PC-3 (cell line): ENCODE data around the gene NAPEPLD. TPM values are rescaled to one million over a fixed set of nuclear protein-coding genes. Genes with fewer than 3 reads are reported as not detected.

Experiments
- ATAC-seq: fragments of 200-7000 bp; cut with Tn5 transposase; 2 replicates; pipeline ENCODE4 v1.9.1; 2020; ENCODE audit warnings: mild to moderate bottlenecking, moderate library complexity
- BruUV-seq: library from RNA; stranded (reverse); fragments of 400-500 nt; replicated peaks from 2 replicates; lab custom pipeline; 2021; lab: Mats Ljungman, UMichigan
- CTCF ChIA-PET: fragments of 300-600 bp; sonication (Branson Sonifier 250); formaldehyde crosslinking; loops from one replicate; lab custom pipeline; 2022; ENCODE audit warnings: antibody characterized with exemption; lab: Charles Lee
- POLR2A ChIA-PET: fragments of 300-600 bp; sonication (Branson Sonifier 250); formaldehyde crosslinking; loops from one replicate; lab custom pipeline; 2022; ENCODE audit warnings: antibody characterized with exemption; ENCODE audit not compliant: unreplicated experiment; lab: Charles Lee
- DNase-seq: peaks from one replicate; pipeline ENCODE4 v3.0.0-alpha.2; 2015
- H2AFZ ChIP-seq: fragments of 300-600 bp; sonication (generic); 2 replicates; pipeline ENCODE4 v1.6.0; 2016; ENCODE audit warnings: antibody characterized with exemption, low read length
- H3F3A ChIP-seq: fragments of 300-600 bp; sonication (generic); one replicate; pipeline ENCODE4 v1.6.0; 2017; ENCODE audit warnings: antibody characterized with exemption, low read length, control low read depth, mild to moderate bottlenecking; ENCODE audit not compliant: unreplicated experiment
- H3K27ac ChIP-seq: fragments of 300-600 bp; sonication (generic); 2 replicates; pipeline ENCODE4 v1.5.1; 2016; ENCODE audit warnings: mild to moderate bottlenecking, low read length
- H3K27me3 ChIP-seq: fragments of 300-600 bp; sonication (generic); 2 replicates; pipeline ENCODE4 v1.6.1; 2016; ENCODE audit warnings: low read length, mixed read lengths
- H3K36me3 ChIP-seq: fragments of 300-600 bp; sonication (generic); 2 replicates; pipeline ENCODE4 v1.6.1; 2016; ENCODE audit warnings: low read depth, mixed run types, low read length, mixed read lengths
- H3K4me1 ChIP-seq: fragments of 300-600 bp; sonication (generic); 2 replicates; pipeline ENCODE4 v1.5.1; 2016; ENCODE audit warnings: low read length; ENCODE audit not compliant: insufficient read depth
- H3K4me2 ChIP-seq: fragments of 300-600 bp; sonication (generic); 2 replicates; pipeline ENCODE4 v1.6.0; 2016; ENCODE audit warnings: low read length
- H3K4me3 ChIP-seq: fragments of 300-600 bp; sonication (generic); 2 replicates; pipeline ENCODE4 v1.5.1; 2016; ENCODE audit warnings: mild to moderate bottlenecking, low read length, mixed read lengths
- H3K79me2 ChIP-seq: fragments of 300-600 bp; sonication (generic); 2 replicates; pipeline ENCODE4 v1.6.1; 2017; ENCODE audit warnings: low read length, mixed read lengths
- H3K9ac ChIP-seq: fragments of 300-600 bp; sonication (generic); 2 replicates; pipeline ENCODE4 v1.6.0; 2016; ENCODE audit warnings: mild to moderate bottlenecking, low read length
- H3K9me2 ChIP-seq: fragments of 300-600 bp; sonication (generic); replicated peaks from 2 replicates; pipeline ENCODE4 v1.6.1; 2016; ENCODE audit warnings: mixed run types, low read length, mixed read lengths
- H3K9me3 ChIP-seq: fragments of 300-600 bp; sonication (generic); 2 replicates; pipeline ENCODE4 v1.6.1; 2016; ENCODE audit warnings: low read length, mixed read lengths
- H4K20me1 ChIP-seq: fragments of 300-600 bp; sonication (generic); 2 replicates; pipeline ENCODE4 v1.6.1; 2016; ENCODE audit warnings: low read length, mixed read lengths
- CTCF ChIP-seq: fragments of 300-600 bp; sonication (generic); conservative IDR thresholded peaks from 2 replicates; pipeline ENCODE4 v1.5.1; 2017; ENCODE audit warnings: antibody characterized with exemption, low read depth, mild to moderate bottlenecking, low read length
- EZH2 ChIP-seq: fragments of 300-600 bp; sonication (generic); IDR thresholded peaks from one replicate; pipeline ENCODE4 v1.6.1; 2017; ENCODE audit warnings: antibody characterized with exemption, mild to moderate bottlenecking, low read length; ENCODE audit not compliant: unreplicated experiment
- EZH2phosphoT487 ChIP-seq: fragments of 300-600 bp; sonication (generic); IDR thresholded peaks from 2 replicates; pipeline ENCODE4 v1.6.1; 2018; ENCODE audit warnings: mild to moderate bottlenecking, antibody characterized with exemption, low read length, borderline replicate concordance
- intact Hi-C: fragments of 100-400 bp; cut with micrococcal nuclease; formaldehyde crosslinking; loops from 2 replicates; pipeline ENCODE4 v1.9.0; 2023
- total RNA-seq: library from RNA; depleted of rRNA; stranded (reverse); fragments of >200 nt; gene quantifications from 2 replicates; pipeline ENCODE4 v1.2.3, GENCODE V29; 2014

The NAPEPLD gene
- total RNA-seq, 1 experiment from 2014 or later, result 2.5 TPM

GRCh38 chr7:103142494-103142893, 6.4 kb downstream of the NAPEPLD start:
- Histone ChIP-seq H3K4me3 (peak overlapping the region; percentile 28; the same call in 1 of the 2 replicates), H3K79me2 (peaks cover 48% of the 10 kb centered on the region), H4K20me1 (no peaks in the 10 kb centered on the region), H3K4me1 (peaks cover 43% of the 10 kb centered on the region), H3K27ac (peak overlapping the region; percentile 93), H3K36me3 (no peaks in the 10 kb centered on the region), H3K27me3 (no peaks in the 10 kb centered on the region), H2AFZ (no peak overlapping the region), H3K9me2 (no peaks in the 10 kb centered on the region), H3K9ac (peak overlapping the region; percentile 51), H3K4me2 (peak overlapping the region; percentile 64), H3F3A (no peaks in the 10 kb centered on the region), H3K9me3 (no peaks in the 10 kb centered on the region)
- BruUV-seq, result no TSS peak
- DNase-seq, result peak; percentile 90
- intact Hi-C loops, result loop anchor here (2.0 to 10.0 kb wide), 4 partner anchors 30 to 202 kb away; partner anchors contain the start of genes ARMC10, DNAJC2, FBXL13 and PSMC2
- TF ChIP-seq CTCF, result no peak
- TF ChIP-seq EZH2phosphoT487, result no peak
- no peak for TF ChIP-seq EZH2
- ChIA-PET CTCF (no interaction called here), POLR2A (no interaction called here)
- ATAC-seq, result peak; percentile 79

- peak; percentile 86 for DNase-seq
- ChIA-PET CTCF (no interaction called here), POLR2A (interaction anchor here (0.6 kb wide), 1 partner anchor 67 kb away, joined by 3 read pairs; the partner anchor contains the start of genes ARMC10 and FBXL13)
- Histone ChIP-seq H3K9me3 (no peaks in the 10 kb centered on the region), H3K9ac (peak overlapping the region; percentile 51), H3K36me3 (no peaks in the 10 kb centered on the region), H3K4me3 (peak overlapping the region; percentile 28; the same call in 1 of the 2 replicates), H4K20me1 (no peaks in the 10 kb centered on the region), H3F3A (no peaks in the 10 kb centered on the region), H3K4me2 (peak overlapping the region; percentile 64), H3K27ac (peak overlapping the region; percentile 93), H3K79me2 (peaks cover 42% of the 10 kb centered on the region), H3K27me3 (no peaks in the 10 kb centered on the region), H3K4me1 (peaks cover 38% of the 10 kb centered on the region), H3K9me2 (no peaks in the 10 kb centered on the region), H2AFZ (no peak overlapping the region)
- no TSS peak for BruUV-seq
- ATAC-seq, result peak; percentile 88
- TF ChIP-seq EZH2phosphoT487 (no peak), EZH2 (no peak), CTCF (no peak)
- intact Hi-C loops, result loop anchor here (2.0 to 10.0 kb wide), 4 partner anchors 29 to 203 kb away; partner anchors contain the start of genes ARMC10, DNAJC2, FBXL13 and PSMC2
Observed at GRCh38 chr7:103141753-103142404, 7.0 kb downstream of the NAPEPLD start.

- no peaks in the 10 kb centered on the region for H4K20me1 ChIP-seq
- H3K4me2 ChIP-seq, result no peak overlapping the region
- H3K4me3 ChIP-seq, result no peak overlapping the region
- H3K36me3 ChIP-seq, result no peaks in the 10 kb centered on the region
- H3K79me2 ChIP-seq, result peaks cover 30% of the 10 kb centered on the region
- no peak overlapping the region for H3K27ac ChIP-seq
- TF ChIP-seq CTCF, result no peak
- no peak for TF ChIP-seq EZH2phosphoT487
- TF ChIP-seq EZH2, result no peak
- BruUV-seq, result no TSS peak
- no peak for DNase-seq
- H3K4me1 ChIP-seq, result peaks cover 31% of the 10 kb centered on the region
- no peaks in the 10 kb centered on the region for H3K27me3 ChIP-seq
- ChIA-PET CTCF (no interaction called here), POLR2A (interaction anchor here (0.6 kb wide), 1 partner anchor 9 kb away, joined by 4 read pairs; no protein-coding TSS in a partner anchor)
- H3F3A ChIP-seq, result no peaks in the 10 kb centered on the region
- no peaks in the 10 kb centered on the region for H3K9me2 ChIP-seq
- intact Hi-C loops, result loop anchor here (10.0 kb wide), 2 partner anchors 146 to 204 kb away; partner anchors contain the start of genes DNAJC2 and PSMC2
- H2AFZ ChIP-seq, result no peak overlapping the region
- no peaks in the 10 kb centered on the region for H3K9me3 ChIP-seq
- H3K9ac ChIP-seq, result no peak overlapping the region
- no peak for ATAC-seq
Observed at GRCh38 chr7:103140685-103141084, 8.2 kb downstream of the NAPEPLD start.
